Measurements from ENCODE around the gene PAPPA. TPM values are rescaled to one million over a fixed set of nuclear protein-coding genes. Genes with fewer than 3 reads are reported as not detected.

Gene PAPPA
- total RNA-seq, 1 donor from 2014 or later, result 2.9 TPM

GRCh38 chr9:116267021-116267420, 113.4 kb downstream of the PAPPA start:
- no peaks in the 10 kb centered on the region for H3K36me3 ChIP-seq
- intact Hi-C loops (cut with DNase I), result no loop called here
- no peak for DNase-seq
- no peaks in the 10 kb centered on the region for H3K4me1 ChIP-seq
- ATAC-seq, result no peak
- no peaks in the 10 kb centered on the region for H3K27me3 ChIP-seq
- H3K4me3 ChIP-seq, result no peak overlapping the region
- no peaks in the 10 kb centered on the region for H3K9me3 ChIP-seq
- no peak overlapping the region for H3K27ac ChIP-seq
- TF ChIP-seq CTCF (IDR thresholded peaks at IDR 0.05), result no peak

DNA sequence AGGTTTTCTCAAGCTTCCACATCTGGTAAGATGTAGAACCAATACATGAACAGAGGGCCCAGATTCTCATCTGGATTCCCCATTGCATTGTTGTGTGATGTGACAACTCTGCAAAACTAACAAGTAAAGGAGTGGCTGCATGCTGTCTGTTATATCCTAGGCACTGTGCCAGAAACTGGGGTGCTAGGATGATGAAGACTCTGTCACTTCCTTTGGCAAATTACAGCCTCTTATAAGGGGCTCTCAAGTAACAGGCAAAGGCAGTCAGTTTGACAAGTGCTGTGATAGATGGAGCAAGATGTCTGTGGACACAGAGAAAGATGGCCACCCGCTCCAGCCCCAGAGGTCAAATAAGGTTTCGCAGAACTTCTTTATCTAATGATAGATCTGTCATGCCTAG, 115.7 kb downstream of the PAPPA start:
- Histone ChIP-seq H3K4me1 (no peaks in the 10 kb centered on the region), H3K9me3 (no peaks in the 10 kb centered on the region), H3K27ac (no peak overlapping the region), H3K36me3 (no peaks in the 10 kb centered on the region), H3K27me3 (no peaks in the 10 kb centered on the region), H3K4me3 (no peak overlapping the region)
- no peak for TF ChIP-seq CTCF (IDR thresholded peaks at IDR 0.05)
- no peak for DNase-seq
- intact Hi-C loops (cut with DNase I), result no loop called here
- no peak for ATAC-seq

GRCh38 chr9:116270546-116270945, 117.0 kb downstream of the PAPPA start:
- no peak overlapping the region for H3K4me3 ChIP-seq
- ATAC-seq (no peak), DNase-seq (no peak)
- intact Hi-C loops (cut with DNase I), result no loop called here
- no peak overlapping the region for H3K27ac ChIP-seq
- TF ChIP-seq CTCF (IDR thresholded peaks at IDR 0.05), result no peak
- no peaks in the 10 kb centered on the region for H3K4me1 ChIP-seq
- no peaks in the 10 kb centered on the region for H3K36me3 ChIP-seq
- H3K9me3 ChIP-seq, result no peaks in the 10 kb centered on the region
- H3K27me3 ChIP-seq, result no peaks in the 10 kb centered on the region

DNA sequence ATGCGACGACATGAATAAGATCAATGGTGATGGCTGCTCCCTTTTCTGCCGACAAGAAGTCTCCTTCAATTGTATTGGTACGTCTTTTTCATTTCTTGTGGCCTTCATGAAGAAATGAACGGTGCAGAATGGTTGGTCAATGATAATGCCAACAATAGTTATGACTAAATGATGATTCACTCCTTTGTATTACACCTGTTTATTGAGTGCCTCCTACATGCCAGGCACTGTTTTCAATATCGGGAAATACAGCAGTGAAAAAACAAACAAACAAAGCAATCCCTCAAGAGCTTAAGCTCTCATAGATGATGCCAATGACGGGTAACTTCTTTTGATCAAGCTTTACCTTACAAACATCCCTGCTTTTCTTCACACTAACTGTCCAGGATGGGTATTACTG, 117.7 kb downstream of the PAPPA start:
- H3K9me3 ChIP-seq, result no peaks in the 10 kb centered on the region
- no peaks in the 10 kb centered on the region for H3K36me3 ChIP-seq
- no peak overlapping the region for H3K27ac ChIP-seq
- H3K27me3 ChIP-seq, result no peaks in the 10 kb centered on the region
- H3K4me1 ChIP-seq, result no peaks in the 10 kb centered on the region
- no peak for ATAC-seq
- no peak overlapping the region for H3K4me3 ChIP-seq
- TF ChIP-seq CTCF (IDR thresholded peaks at IDR 0.05), result no peak
- no peak for DNase-seq
- intact Hi-C loops (cut with DNase I), result no loop called here

GRCh38 chr9:116271991-116272390, 118.4 kb downstream of the PAPPA start:
- Histone ChIP-seq H3K27ac (no peak overlapping the region), H3K4me3 (no peak overlapping the region), H3K27me3 (no peaks in the 10 kb centered on the region), H3K4me1 (no peaks in the 10 kb centered on the region), H3K9me3 (no peaks in the 10 kb centered on the region), H3K36me3 (no peaks in the 10 kb centered on the region)
- intact Hi-C loops (cut with DNase I), result no loop called here
- no peak for TF ChIP-seq CTCF (IDR thresholded peaks at IDR 0.05)
- DNase-seq, result no peak
- ATAC-seq, result no peak

- intact Hi-C loops (cut with DNase I), result no loop called here
- DNase-seq (no peak), ATAC-seq (no peak)
- Histone ChIP-seq H3K4me1 (no peaks in the 10 kb centered on the region), H3K4me3 (no peak overlapping the region), H3K36me3 (no peaks in the 10 kb centered on the region), H3K27me3 (no peaks in the 10 kb centered on the region), H3K9me3 (no peaks in the 10 kb centered on the region), H3K27ac (no peak overlapping the region)
- TF ChIP-seq CTCF (IDR thresholded peaks at IDR 0.05), result no peak
Observed at GRCh38 chr9:116274293-116274692, 120.7 kb downstream of the PAPPA start.

Data from upper lobe of right lung (tissue), 1 donor.